ENCODE measurements around the gene NCK2.
A peak's percentile ranks its signal among the peaks of the same experiment; 100 is the strongest.

DNA sequence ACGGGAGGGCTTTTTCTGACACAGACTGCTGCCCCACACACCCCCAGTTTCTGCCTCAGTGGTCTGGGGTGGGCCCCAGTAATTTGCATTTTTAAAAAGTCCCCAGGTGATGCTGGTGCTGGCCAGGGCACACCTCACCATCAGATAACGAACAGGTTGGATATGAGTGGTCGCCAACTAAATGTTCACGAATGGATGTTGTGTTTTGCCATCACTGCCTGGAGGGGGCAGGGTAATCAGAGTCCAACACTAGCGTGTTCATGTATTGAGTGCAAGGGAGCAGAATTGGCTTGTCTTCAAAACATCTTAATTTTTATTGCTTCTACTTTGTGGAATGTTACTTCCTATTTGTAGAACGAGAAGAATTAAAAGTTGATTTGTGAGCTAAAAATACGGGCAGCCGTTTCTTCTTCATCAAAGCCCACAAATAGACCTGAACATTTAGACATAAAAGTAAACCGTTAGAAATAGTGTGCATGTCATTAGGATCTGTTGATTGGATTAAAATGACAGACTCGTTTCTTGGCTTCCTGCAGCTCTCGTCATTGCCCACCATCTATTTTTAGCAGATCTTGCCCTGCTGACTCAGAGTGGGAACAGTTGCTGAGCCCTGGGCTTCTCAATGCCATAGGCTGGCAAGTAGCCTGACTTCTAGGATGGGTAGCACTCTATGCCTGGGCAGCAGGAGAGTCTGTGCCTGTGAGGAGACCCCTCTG is 45.2 kb downstream of the NCK2 start:
- TF ChIP-seq, protein P1, sequence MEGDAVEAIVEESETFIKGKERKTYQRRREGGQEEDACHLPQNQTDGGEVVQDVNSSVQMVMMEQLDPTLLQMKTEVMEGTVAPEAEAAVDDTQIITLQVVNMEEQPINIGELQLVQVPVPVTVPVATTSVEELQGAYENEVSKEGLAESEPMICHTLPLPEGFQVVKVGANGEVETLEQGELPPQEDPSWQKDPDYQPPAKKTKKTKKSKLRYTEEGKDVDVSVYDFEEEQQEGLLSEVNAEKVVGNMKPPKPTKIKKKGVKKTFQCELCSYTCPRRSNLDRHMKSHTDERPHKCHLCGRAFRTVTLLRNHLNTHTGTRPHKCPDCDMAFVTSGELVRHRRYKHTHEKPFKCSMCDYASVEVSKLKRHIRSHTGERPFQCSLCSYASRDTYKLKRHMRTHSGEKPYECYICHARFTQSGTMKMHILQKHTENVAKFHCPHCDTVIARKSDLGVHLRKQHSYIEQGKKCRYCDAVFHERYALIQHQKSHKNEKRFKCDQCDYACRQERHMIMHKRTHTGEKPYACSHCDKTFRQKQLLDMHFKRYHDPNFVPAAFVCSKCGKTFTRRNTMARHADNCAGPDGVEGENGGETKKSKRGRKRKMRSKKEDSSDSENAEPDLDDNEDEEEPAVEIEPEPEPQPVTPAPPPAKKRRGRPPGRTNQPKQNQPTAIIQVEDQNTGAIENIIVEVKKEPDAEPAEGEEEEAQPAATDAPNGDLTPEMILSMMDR (conservative IDR thresholded peaks at IDR 0.05; ENCODE audit: low read depth, low read length) = 0 out of 2 replicates have a peak, but pooled peaks have one; percentile 1
- TF ChIP-seq RFX5 (IDR thresholded peaks at IDR 0.05; ENCODE audit: low read depth, low read length) = no peak
- TF ChIP-seq CEBPB (IDR thresholded peaks at IDR 0.05; ENCODE audit: low read depth, low read length) = no peak
- TF ChIP-seq MXI1 (IDR thresholded peaks at IDR 0.05; ENCODE audit: borderline replicate concordance, low read depth, low read length) = no peak
- TF ChIP-seq POLR2A (IDR thresholded peaks at IDR 0.05; ENCODE audit: low read depth, low read length) = no peak
- no peak for TF ChIP-seq SMC3 (IDR thresholded peaks at IDR 0.05; ENCODE audit: low read depth, low read length)
- TF ChIP-seq MAFK (IDR thresholded peaks at IDR 0.05; ENCODE audit: low read depth, low read length) = peak; percentile 34; the same call in 1 of the 2 replicates
- no peak for TF ChIP-seq MAZ (IDR thresholded peaks at IDR 0.05; ENCODE audit: borderline replicate concordance, low read depth, low read length)
- no peak for TF ChIP-seq BHLHE40 (IDR thresholded peaks at IDR 0.05; ENCODE audit: low read depth, low read length)
- TF ChIP-seq RAD21 (IDR thresholded peaks at IDR 0.05; ENCODE audit: low read length) = no peak

All from IMR-90 (cell line).